Measurements from ENCODE around the gene TRANK1. TPM values are rescaled to one million over a fixed set of nuclear protein-coding genes. Genes with fewer than 3 reads are reported as not detected.

TRANK1 gene
- total RNA-seq, 1 experiment from 2014 or later, result 1.1 TPM

DNA sequence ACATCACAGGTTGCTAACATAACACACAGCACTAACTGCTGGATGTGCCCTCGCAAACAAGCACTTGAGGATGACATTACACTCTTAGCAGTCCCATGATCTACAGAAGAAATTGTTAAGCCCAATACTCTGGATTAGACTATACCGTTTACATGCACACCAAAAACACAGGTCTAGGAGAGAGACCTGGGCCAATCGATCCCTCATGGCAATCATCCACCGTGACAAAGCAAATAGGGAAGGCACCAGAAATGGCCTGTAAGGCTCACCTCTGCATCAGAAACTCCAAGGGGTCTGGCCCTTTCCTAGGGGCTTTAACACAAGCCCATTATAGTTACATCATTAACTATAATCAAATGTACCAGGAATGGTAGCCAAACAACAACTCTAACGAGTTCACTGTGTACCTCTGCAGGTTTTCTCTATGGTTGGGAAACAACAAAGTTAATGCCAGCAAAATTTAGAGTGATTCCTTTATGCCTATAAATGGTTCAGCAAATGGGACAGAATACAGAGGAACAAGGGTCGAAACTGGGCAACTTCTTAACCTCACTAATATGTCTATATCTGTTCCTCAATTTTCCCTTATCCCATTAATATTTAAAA lies 18.5 kb downstream of the TRANK1 start:
- ChIA-PET POLR2A (no interaction called here), CTCF (no interaction called here), RAD21 (ENCODE audit: low non-redundant PET in 1 of 2, low total read pairs in 2 of 2, uncharacterized antibody in 2 of 2, unreplicated experiment in 2 of 2) (no interaction called here)
- no peak overlapping the region for H2AFZ ChIP-seq (ENCODE audit: low read depth, low read length, poor library complexity, severe bottlenecking)
- H4K20me1 ChIP-seq (ENCODE audit: insufficient read depth), result no peaks in the 10 kb centered on the region
- H3K4me2 ChIP-seq (ENCODE audit: low read length), result no peak overlapping the region
- H3K27me3 ChIP-seq (ENCODE audit: insufficient read depth, low read length), result no peaks in the 10 kb centered on the region
- no TSS peak for BruUV-seq (replicated peaks)
- no peak overlapping the region for H3K4me3 ChIP-seq (replicated peaks in 1 of 2; ENCODE audit: low read depth in 1 of 2, low read length in 2 of 2)
- H3K27ac ChIP-seq (ENCODE audit: low read depth, low read length), result no peak overlapping the region
- H3K79me2 ChIP-seq (ENCODE audit: insufficient read depth, low read length), result no peaks in the 10 kb centered on the region
- TF ChIP-seq EGR1 (IDR thresholded peaks at IDR 0.05; ENCODE audit: low read depth) (no peak), TCF7L2 (IDR thresholded peaks at IDR 0.05; ENCODE audit: borderline replicate concordance, extremely low read depth, insufficient read depth, insufficient read length) (no peak), CBX3 (IDR thresholded peaks at IDR 0.05; ENCODE audit: low read depth) (no peak), SIN3A (IDR thresholded peaks at IDR 0.05; ENCODE audit: low read depth) (no peak), EZH2phosphoT487 (IDR thresholded peaks at IDR 0.05; ENCODE audit: borderline replicate concordance) (no peak), YY1 (IDR thresholded peaks at IDR 0.05; ENCODE audit: extremely low read depth, insufficient replicate concordance, low read depth, low read length) (no peak), CEBPB (IDR thresholded peaks at IDR 0.05; ENCODE audit: low read depth) (no peak), ELF1 (IDR thresholded peaks at IDR 0.05; ENCODE audit: borderline replicate concordance, low read depth) (no peak), FOSL1 (IDR thresholded peaks at IDR 0.05; ENCODE audit: low read depth) (no peak), ZFX (IDR thresholded peaks at IDR 0.05) (no peak)
- TF ChIP-seq, protein P1, sequence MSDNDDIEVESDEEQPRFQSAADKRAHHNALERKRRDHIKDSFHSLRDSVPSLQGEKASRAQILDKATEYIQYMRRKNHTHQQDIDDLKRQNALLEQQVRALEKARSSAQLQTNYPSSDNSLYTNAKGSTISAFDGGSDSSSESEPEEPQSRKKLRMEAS (IDR thresholded peaks at IDR 0.05), result no peak
- intact Hi-C loops (cut with micrococcal nuclease), result no loop called here
- H3K9me2 ChIP-seq (ENCODE audit: insufficient read depth), result no peaks in the 10 kb centered on the region
- no peaks in the 10 kb centered on the region for H3K4me1 ChIP-seq (ENCODE audit: control insufficient read depth in 1 of 2, insufficient read depth in 2 of 2, low read length in 2 of 2)
- H3K9ac ChIP-seq (ENCODE audit: low read length), result no peak overlapping the region
- H3K36me3 ChIP-seq (ENCODE audit: control insufficient read depth in 1 of 2, insufficient read depth in 2 of 2, low read length in 2 of 2), result no peaks in the 10 kb centered on the region
- DNase-seq (ENCODE audit: low read depth, low spot score), result no peak
- ATAC-seq, result no peak
- H3K9me3 ChIP-seq (ENCODE audit: control insufficient read depth in 1 of 2, insufficient read depth in 1 of 2, low read depth in 1 of 2, low read length in 2 of 2), result no peaks in the 10 kb centered on the region
